NCI-H2227 (cell line): ENCODE results near the gene TRMT1.
A peak's percentile ranks its signal among the peaks of the same experiment; 100 is the strongest.

Source experiments
- DNase-seq: peaks from one replicate; lab custom pipeline; 2025; ENCODE audit not compliant: unreplicated experiment; lab: John Stamatoyannopoulos, UW

The TRMT1 gene

DNA sequence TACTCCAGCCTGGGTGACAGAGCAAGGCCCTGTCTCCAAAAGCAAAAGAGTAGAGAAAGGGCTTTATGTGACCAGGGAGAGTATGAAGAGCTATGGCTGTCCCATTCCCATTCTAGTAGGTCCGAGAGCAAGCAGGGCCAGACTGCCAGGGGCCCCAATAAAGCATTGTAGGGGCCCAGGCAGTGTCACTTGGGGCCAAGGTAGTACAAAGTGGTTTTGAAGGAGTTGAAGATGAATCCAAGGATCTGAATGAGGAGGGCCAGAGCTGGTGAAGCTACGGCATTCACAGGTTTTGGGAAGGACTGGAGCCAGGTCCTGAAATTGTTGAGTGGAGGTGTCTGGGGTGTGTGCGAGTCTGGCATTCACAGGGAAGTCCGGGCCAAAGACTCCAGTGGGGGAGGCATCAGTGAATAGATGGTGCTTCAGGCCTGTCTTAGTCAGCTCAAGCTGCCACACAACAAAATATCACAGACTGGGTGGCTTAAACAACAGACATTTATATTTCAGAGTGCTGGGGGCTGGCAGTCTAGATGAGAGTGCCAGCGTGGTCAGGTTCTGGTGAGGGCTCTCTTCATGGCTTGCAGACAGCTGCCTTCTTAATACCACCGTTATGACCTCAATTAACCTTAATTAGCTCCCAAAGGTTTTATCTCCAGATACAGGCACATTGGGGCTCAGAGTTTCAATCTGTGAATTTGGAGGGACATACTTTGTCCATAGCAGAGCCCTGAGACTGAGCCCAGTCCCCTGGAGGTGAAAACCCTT is 11.5 kb upstream of the TRMT1 start:
- no peak for DNase-seq

DNA sequence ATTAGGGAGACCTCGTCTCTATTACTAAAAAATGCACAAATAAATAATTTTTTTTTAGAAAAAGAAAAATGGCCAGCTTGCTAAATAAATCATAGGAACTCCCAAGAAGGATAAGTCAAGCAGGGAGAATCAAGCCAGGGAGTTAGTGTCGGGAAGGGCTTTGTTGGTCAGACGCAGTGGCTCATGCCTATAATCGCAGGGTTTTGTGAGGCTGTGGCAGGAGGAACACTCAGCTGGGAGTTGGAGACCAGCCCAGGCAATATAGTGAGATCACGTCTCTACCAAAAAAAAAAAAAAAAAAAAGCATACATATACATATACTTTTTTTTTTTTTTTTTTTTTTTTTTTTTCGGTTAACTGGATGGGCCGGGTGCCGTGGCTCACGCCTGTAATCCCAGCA is 10.5 kb upstream of the TRMT1 start:
- no peak for DNase-seq

DNA sequence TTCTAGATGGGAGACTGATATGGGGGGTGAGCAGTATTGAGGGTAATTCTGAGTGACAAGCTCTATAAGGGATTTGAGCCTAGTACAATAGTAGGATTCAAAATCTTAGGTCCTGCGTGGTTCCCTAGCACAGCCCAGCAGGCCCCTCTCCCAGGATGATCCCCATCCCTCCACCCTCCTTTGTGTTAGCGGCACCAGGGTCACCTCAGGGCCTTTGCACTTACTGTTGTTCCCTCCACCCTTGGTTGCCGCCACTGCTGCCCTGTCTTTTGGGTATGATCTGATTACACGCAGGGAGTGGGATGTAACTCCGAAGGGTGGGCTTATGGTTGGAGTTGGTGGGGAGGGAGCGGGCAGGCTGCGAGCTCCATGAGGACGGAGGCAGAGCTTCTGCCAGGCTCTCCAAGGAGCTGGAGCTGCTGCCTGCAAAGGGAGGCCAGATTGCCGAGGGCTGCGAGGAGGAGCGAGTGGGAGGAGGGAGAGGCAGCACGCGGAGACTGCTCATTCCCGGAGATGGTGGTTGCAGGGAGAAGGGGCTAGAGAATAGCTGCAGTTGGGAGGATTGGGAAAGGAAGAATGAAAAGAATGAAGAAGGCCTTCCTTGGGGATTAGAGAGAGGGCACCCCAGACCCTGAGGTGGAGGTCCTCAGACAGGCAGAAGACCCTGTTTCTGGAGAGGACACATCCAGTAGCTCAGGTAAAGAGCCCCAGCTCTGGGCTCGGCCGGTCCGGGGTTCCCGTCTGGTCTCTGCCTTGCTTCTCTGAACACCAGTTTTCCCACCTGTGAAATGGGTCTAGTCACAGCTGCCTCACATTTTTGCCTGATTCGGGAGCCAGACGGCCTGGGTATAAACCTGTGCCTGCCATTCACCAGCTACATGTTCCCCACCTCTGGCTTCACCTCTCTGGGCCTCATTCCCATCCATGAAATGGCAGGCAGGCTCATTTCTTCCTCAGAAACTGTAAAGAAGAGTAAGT is 6.7 kb upstream of the TRMT1 start:
- no peak for DNase-seq

DNA sequence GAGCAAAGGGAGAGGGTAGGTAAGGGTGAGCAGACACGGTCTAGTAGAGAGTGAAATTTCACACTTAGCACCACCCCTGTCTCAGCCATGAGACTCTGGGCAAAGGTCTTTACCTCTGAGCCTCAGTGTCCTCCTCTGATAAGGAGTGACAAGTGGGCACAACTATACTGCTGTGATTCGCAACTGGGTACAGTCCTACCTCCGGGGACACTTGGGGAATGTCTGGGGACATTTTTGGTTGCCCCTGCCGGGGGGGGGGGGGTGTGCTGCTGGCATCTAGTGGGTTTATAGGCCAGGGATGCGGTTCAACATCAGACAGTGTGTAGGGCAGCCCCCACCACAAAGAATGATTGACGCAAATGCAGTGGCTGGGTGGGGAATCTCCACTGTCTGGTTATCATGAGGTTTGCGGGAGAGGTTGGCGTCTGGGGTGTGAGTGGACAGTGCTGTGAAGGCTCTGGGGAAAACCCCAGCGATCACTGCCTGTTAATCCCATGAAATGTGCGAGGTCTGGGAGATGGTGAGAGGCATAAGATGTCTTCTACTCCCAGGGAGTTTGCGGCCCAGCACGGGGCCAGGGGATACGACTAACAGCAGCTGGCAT is 5.8 kb upstream of the TRMT1 start:
- no peak for DNase-seq

DNA sequence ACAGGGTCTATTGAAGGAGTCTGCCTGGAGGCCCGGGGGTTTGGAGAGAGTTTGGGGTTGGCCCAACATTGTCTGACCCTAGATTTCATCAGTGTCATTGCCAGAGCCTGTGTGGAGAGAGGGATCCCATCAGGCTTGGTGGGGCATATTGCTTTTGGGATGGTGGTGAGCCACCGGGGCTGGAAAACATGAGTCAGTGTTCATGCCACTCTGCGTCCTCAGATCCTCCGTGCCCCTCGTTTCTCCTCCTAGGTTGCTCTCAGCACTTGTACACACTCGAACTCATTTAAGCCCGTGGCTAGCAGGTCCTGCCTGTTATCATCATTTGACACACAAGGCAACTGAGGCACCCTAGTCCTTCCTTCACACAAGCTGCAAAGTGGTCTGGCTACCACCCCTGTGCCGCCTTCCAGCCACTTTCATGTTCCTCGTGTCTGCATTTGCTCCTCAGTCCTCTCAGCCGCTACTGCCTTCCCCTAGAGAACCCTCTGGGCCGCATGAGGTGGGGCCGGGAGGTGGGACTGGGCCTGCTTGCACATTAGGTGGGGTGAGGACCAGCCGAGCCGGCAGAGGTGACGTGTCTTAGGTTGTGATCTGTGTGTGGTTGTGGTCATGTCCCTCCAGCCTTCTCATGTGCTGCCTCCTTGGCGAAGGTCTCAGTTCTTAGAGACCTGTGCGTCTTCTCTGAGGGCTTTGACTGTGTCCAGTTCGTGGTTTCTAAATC is 5.2 kb upstream of the TRMT1 start:
- no peak for DNase-seq

DNA sequence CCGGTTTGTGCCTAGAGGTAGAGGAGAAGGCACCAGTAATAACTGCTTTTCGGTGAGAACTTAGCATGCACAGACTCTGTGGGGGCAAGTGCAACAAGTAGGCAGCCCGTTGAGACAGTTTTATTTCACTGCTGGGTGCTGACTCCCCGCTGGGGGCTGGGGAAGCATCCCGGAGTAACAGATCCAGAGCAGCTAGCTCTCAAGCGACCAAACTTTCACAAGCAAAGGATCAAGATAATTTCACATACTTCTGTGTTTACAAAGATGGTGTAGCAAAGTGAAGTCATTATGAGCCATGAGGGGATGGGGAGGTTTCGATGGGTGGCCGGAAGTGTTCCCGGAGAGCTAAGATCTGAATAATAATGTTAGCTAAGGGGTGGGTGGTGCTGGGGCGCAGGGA is 4.3 kb upstream of the TRMT1 start:
- no peak for DNase-seq

DNA sequence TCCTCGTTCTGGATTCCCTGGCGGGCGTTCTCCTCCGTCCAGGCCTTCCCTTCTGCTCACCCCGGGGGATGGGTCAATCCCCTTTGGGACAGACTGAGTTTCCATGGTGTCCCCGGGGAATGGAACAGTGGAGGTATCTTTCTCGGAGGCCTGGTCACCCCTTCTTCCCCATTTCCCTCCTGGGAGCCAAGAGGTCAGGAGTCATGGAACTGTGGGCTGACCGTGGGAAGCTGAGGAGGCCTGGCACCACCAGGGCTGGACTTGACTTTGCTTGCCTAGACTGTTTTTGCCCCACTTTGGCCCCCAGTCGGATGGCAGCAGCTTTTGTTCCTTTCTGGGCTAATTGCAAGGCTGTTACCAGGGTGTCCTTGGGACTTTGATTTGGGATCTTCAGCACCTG is 3.5 kb upstream of the TRMT1 start:
- DNase-seq: no peak

DNA sequence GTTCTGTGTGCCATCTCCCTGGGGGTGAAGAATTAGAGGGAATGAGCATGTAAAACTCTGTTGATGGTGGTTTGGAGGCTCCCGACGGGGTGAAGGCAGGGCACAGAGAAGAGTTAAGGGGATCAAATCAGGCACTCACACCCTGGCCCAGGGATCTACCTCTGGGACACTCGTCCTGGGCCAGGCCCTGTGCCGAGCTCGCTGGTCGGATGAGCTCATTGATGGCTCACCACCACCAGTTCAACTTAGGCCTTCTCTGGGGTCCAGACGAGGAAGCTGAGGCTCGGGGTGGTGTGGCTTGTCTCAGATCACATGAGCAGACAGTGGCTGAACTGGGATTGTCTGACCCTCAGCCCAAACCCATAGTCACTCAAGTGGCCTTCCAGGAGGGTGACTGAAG is 3.1 kb upstream of the TRMT1 start:
- DNase-seq: no peak

DNA sequence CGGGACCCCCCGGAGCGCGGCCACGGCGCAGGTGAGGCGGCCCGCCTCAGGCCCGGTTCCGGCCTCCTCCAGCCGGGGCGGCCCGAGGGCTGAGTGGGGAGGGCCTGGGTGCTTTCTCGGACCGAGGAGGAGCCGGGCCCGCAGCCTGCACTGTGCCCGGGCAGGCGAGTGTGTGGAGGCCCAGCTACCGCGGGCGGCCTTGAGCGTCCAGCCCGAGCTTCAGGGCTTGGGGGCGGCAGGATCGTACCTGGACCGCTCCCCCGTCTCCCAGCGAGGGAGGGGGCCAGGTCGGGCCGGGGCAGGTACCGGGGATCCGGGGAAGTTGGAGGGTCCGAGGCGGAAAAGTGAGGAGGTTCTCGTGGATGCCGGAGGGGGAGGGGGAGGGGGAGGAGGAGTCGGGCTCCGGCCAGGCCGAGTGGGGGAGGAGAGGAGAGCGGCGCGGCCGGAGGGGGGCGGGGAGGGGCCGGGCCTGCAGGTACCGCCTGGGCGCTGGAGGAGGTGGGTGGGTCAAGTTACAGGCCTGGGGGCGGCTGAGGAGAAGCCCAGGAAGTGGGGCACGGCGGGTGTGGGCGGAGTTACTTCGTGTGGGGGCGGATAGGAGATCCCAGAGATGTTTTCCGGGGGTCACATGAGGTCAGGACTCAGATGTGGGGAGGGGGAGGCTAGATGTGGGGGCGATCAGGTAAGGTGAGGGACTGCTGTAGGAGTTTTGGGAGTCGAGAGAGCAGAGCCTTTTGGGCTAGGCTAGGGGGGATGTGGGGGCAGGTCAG is 2.1 kb upstream of the TRMT1 start:
- DNase-seq: peak; percentile 41

DNA sequence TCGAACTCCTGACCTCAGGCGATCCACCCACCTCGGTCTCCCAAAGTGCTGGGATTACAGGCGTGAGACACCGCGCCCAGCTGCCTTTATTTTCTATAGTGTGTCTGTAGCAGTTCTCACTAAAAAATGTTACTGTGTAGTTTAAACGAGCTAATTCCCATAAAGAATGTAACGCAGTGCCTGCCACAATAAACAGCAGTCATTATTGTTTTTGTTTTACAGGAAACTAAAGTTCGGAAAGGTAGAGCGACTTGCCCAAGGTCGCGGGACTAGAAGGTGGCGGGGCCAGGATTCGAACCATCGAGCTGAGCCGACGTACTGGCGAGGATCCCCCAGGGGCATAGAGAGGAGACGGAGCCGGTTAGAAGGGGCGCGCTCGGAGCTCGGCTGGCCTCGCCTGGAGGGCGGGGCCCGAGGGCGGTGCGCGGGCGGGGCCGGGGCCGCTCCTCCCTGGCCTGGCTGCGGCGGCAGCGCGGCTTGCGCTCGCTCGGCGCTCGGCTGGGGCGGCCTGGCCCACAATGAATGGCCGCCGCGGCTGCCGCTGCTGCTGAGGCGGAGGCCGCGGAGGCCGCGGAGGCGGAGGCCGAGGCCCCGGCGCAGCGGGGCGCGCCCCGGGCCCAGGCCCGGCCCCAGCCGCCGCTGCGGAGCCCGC is 1.4 kb upstream of the TRMT1 start, which contains the start of gene NACC1:
Gene NACC1, plus strand, starts transcription at position 493 of the 652 bp plus-strand sequence. CDS start 16,944 bp downstream, outside the sequence.
- peak; percentile 91 for DNase-seq

DNA sequence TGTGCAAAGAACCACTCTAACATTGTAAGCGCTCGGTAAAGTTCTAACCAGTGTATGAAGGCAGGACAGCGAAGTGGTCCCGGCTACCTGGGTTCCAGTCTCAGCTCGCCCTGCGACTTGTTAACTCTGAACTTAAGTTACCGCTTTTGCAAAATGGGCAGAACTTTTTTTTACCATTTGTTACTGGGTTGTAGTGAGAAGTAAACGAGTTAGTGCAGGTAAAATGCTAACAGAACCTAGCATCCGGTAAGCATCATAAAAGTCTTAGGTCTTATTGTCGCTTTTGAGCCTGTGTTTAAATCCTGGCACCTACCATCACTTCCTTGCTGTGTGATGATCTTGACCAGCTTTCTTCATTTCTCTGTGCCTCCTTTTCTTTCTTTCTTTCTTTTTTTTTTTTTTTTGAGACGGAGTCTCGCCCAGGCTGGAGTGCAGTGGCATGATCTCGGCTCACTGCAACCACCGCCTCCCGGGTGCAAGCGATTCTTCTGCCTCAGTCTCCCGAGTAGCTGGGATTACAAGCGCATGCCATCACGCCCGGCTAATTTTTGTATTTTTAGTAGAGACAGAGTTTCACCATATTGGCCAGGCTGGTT is 734 bp upstream of the TRMT1 start:
- no peak for DNase-seq

DNA sequence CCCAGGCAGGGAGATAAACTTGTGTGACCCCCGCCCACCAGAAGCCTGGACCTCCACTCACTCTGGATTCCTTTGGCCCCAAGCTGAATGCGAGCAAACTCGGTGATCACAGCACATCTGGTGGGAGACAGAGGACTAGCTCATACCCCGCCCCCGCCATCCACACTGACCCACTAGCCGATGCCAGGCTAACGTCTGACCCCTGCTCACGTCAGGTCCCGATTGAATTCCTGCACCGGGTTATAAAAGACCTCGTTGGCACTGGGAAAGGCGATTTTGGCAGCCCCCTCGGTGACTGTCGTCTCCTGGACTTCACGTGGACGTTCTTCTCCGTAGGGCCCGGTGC is 631 bp downstream of the TRMT1 start:
- no peak for DNase-seq

DNA sequence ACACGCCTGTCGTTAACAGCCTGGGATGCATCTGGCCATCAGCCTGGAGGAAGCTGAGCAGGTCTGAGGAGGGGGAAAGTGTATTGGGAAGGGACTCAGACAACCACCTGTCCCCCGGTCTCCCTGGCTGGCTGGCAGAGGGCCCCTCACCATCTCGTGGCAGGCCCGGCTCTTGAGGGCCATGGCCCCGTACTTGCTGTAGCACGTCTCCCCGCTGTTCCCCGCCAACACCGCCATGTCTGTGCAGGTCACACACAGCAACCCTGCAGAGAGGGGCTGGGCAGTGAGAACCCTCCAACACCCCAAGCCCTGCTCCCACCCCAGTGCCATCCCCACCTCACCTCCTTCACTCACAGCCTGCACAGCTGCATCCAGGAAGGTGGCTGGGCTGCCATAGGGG is 4.0 kb downstream of the TRMT1 start:
- no peak for DNase-seq

DNA sequence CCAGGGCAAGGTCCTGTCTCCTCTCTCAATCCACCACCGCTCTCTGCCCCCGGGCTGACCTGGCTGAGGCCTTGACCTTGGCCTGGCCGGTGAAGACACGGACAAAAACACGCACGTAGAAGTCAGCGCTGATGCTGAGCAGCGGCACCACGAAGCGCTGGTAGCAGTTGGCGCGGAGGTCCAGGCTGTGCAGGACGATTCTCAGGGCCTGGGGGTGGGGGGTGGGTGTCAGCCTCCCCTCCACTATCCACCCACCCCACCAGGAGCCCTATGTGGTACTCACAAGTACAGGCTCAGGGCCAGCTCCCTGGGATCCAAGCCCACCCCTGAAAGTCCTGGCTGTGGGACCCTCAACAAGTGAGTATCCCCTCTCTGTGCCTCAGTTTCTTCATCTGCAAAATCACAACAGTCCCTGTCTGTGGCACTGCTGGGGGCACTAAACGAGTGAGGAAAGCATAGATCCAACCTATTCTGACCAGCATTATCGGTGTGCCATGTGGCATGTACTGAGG is 6.4 kb downstream of the TRMT1 start:
- no peak for DNase-seq

DNA sequence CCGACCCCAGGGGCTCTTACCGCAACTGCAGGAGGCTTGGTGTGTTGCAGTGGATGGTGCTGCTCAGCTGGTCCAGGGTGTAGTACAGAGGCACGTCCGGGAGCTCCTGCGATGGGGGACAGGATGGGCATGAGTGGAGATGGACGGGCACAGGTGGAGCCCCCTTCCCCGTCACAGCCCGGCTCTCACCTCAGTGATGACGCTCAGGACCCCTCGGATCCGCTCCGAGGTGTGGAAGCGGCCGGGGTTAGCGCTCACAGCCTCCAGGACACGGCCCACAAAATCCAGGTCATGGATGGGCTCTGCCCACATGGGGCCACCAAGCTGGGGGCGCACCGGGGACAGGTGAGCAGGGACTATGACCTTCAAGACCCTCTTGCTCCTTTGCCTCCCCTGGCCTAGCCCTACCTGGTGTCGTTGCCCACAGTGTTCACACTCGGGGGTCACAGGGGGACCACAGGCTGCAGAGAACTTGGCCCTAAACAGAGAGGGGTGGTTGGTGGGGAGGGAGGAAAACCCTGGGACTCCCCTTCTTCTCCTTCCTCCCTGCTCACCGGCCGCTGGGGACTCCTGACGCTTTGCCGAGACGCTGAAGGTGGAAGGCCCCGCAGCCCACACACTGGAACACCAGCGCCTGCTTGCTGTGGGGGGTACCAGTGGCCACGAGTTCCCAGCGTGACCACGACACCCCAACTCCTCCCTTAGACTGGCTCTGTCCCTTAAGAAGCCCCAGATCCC is 7.0 kb downstream of the TRMT1 start:
- DNase-seq: no peak

DNA sequence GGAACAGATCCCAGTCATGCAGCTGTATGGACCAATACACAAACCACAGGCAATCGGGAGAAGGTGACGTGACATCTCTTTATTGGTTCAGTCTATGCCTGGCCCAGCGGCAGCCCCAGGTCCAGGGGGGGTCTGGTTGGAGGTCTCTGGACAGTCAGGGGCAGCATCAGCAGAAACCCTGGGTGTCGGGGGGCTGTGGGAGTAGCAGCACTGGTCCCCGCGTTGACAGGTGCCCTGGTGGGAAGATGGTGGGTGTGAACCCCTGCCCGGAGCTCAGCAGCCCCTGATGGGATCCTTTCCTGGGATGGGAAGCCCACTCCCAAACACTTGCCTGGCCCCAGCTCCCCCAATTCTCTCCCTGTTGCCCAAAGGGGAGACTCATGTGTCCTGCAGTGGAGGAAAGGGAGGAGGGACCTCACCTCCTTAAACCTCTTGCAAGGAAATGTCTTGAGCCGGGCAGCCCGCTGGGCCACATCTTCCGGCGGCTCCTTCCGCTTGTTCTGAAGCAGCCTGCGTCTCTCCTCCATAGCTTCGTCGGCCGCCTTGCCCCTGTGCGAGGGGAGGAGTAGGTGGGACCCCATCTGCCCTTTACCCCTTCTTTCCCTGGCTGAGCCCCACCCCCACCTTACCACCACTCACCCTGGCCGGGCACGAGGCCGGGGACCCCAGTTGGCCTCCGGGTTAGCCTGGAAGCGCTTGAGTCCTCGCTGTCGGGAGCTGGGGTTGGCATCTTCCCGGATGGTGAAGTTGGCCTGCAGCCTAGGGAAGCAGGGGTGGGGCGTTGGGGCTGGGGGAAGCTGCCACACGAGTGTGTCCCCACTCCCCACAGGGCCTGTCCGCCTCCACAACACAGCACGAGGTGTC is 11.5 kb downstream of the TRMT1 start:
- DNase-seq: no peak

DNA sequence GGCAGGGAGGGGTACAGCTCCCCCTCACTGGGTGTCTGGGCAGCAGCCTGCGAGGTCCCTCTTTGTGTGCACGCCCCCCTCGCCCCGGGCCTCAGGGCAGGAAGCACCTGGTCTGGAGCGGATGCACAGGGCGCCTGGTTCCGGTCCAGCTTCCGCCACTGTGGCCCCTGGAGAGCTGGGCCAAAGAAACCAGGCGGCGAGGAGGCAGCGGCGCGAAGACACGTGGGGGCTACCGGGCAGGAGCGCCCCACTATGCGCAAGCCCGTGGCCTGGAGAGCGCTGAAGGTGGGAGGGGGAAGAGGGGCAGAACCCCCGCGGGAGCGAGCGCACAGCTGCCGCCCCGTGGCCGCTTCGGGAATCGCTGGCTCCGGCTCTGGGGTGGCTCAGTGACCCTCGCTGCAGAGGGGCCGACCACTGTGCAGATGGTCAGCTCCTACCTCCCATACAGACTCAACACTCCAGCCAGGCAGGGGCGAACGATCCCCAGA is 12.1 kb downstream of the TRMT1 start:
- no peak for DNase-seq
